B cell (primary cell): ENCODE measurements around the gene RAB7B. TPM values are rescaled to one million over a fixed set of nuclear protein-coding genes. Genes with fewer than 3 reads are reported as not detected.
"Not testable (repeated sequence)": the region's sequence is repeated elsewhere in the genome, so short reads cannot be mapped to it uniquely, and the experiment has no call there.

Experiments used
- ATAC-seq: fragments of 200-7000 bp; cut with Tn5 transposase; one replicate; pipeline ENCODE4 v1.10.0; 2021; ENCODE audit warnings: low read depth, mild to moderate bottlenecking, moderate number of reproducible peaks, moderate library complexity
- CTCF ChIA-PET: fragments of 350-600 bp; sonication (Branson Sonifier 250); formaldehyde crosslinking; loops from one replicate; lab custom pipeline; 2021; ENCODE audit warnings: antibody characterized with exemption, inconsistent platforms; lab: Charles Lee
- POLR2A ChIA-PET: fragments of 350-600 bp; sonication (Branson Sonifier 250); formaldehyde crosslinking; loops from one replicate; lab custom pipeline; 2021; ENCODE audit warnings: antibody characterized with exemption; lab: Charles Lee
- DNase-seq: peaks from one replicate; pipeline ENCODE4 v3.0.0; 2013
- H2AFZ ChIP-seq: 2 replicates; pipeline ENCODE4 v1.6.1; 2012; ENCODE audit warnings: mild to moderate bottlenecking, low read depth, low read length; ENCODE audit not compliant: insufficient read depth, poor library complexity, severe bottlenecking
- H3K27ac ChIP-seq, 2 donors: 1 replicate in 1 of 2; 2 replicates in 1 of 2; pipeline ENCODE4 v1.5.1; 2012 to 2013; ENCODE audit warnings: low read length in 2 of 2, mild to moderate bottlenecking in 2 of 2, moderate library complexity in 1 of 2
- H3K27me3 ChIP-seq, 4 experiments: fragments of 200-600 bp in 1 of 4; sonication (generic) in 1 of 4; replicated peaks in 1 of 4; 1 replicate in 2 of 4; 2 replicates in 2 of 4; pipeline versions ENCODE4 v1.6.1 to v1.7.0; 2013 to 2016; ENCODE audit warnings: low read length in 3 of 4, mild to moderate bottlenecking in 2 of 4, mixed read lengths in 1 of 4, moderate library complexity in 1 of 4; ENCODE audit not compliant: insufficient read depth in 4 of 4, control insufficient read depth in 3 of 4; ENCODE audit errors: control extremely low read depth in 1 of 4
- H3K36me3 ChIP-seq, 2 experiments: replicated peaks in 1 of 2; 1 replicate in 1 of 2; 2 replicates in 1 of 2; pipeline versions ENCODE4 v1.6.1 to v1.7.1; 2013; ENCODE audit warnings: low read length in 1 of 2; ENCODE audit not compliant: insufficient read depth in 2 of 2, control insufficient read depth in 1 of 2; ENCODE audit errors: control extremely low read depth in 1 of 2, extremely low read depth in 1 of 2
- H3K4me1 ChIP-seq, 2 donors: fragments of 200-600 bp in 1 of 2; sonication (generic) in 1 of 2; 1 replicate in 1 of 2; 2 replicates in 1 of 2; pipeline versions ENCODE4 v1.5.1 to v1.6.1; 2013 to 2017; ENCODE audit warnings: low read length in 2 of 2; ENCODE audit not compliant: control insufficient read depth in 2 of 2, insufficient read depth in 2 of 2
- H3K4me2 ChIP-seq: replicated peaks from 2 replicates; pipeline ENCODE3; 2012; ENCODE audit warnings: mild to moderate bottlenecking, low read depth, low read length; ENCODE audit not compliant: poor library complexity, severe bottlenecking
- H3K4me3 ChIP-seq, 5 experiments: fragments of 200-600 bp in 1 of 5; sonication (generic) in 1 of 5; 1 replicate in 3 of 5; 2 replicates in 2 of 5; pipeline versions ENCODE4 v1.5.1 to v1.7.0; 2011 to 2016; ENCODE audit warnings: low read length in 4 of 5, mild to moderate bottlenecking in 4 of 5, low read depth in 2 of 5, control low read depth in 1 of 5, moderate library complexity in 1 of 5; ENCODE audit not compliant: insufficient read depth in 1 of 5; ENCODE audit errors: control extremely low read depth in 1 of 5, extremely low read depth in 1 of 5
- H3K79me2 ChIP-seq: fragments of 200-600 bp; sonication (generic); one replicate; pipeline ENCODE4 v1.6.0; 2016; ENCODE audit warnings: low read length; ENCODE audit not compliant: control insufficient read depth, insufficient read depth
- H3K9ac ChIP-seq: fragments of 200-600 bp; sonication (generic); 2 replicates; pipeline ENCODE4 v1.6.1; 2017; ENCODE audit warnings: mild to moderate bottlenecking, low read length, moderate library complexity
- H3K9me3 ChIP-seq, 3 donors: one replicate each; pipeline versions ENCODE4 v1.6.1 to v1.7.1; 2013; ENCODE audit warnings: low read length in 2 of 3; ENCODE audit not compliant: control insufficient read depth in 2 of 3, insufficient read depth in 1 of 3; ENCODE audit errors: control extremely low read depth in 1 of 3
- H4K20me1 ChIP-seq: 2 replicates; pipeline ENCODE4 v1.6.0; 2012; ENCODE audit warnings: mild to moderate bottlenecking, low read length; ENCODE audit not compliant: insufficient read depth, control insufficient read depth, poor library complexity, severe bottlenecking
- H3K27ac Mint-ChIP-seq: one replicate; pipeline ENCODE4 v1.8.0; 2021; ENCODE audit warnings: mixed read lengths
- H3K27me3 Mint-ChIP-seq: one replicate; pipeline ENCODE4 v1.8.0; 2021; ENCODE audit warnings: mixed read lengths
- H3K4me1 Mint-ChIP-seq: one replicate; pipeline ENCODE4 v1.8.0; 2021; ENCODE audit warnings: mixed read lengths
- H3K4me3 Mint-ChIP-seq: one replicate; pipeline ENCODE4 v1.8.0; 2021; ENCODE audit warnings: mixed read lengths
- H3K9me3 Mint-ChIP-seq: one replicate; pipeline ENCODE4 v1.8.0; 2022; ENCODE audit warnings: mixed read lengths; ENCODE audit not compliant: insufficient read depth
- EZH2 ChIP-seq: IDR thresholded peaks from 2 replicates; pipeline ENCODE4 v1.6.1; 2012; ENCODE audit warnings: borderline replicate concordance, low read depth, mild to moderate bottlenecking, moderate library complexity, low read length; ENCODE audit not compliant: insufficient read depth, poor library complexity, severe bottlenecking
- WGBS: methylation state at CpG from one replicate; pipeline ENCODE4 v1.1.5; 2013; ENCODE audit warnings: missing lambda C conversion rate; ENCODE audit not compliant: insufficient coverage; 5-methylcytosine and 5-hydroxymethylcytosine counted together
- intact Hi-C: fragments of 100-400 bp; cut with micrococcal nuclease; formaldehyde crosslinking; loops from one replicate; pipeline ENCODE4 v1.10.0; 2022
- polyA minus RNA-seq: library from RNA; depleted of rRNA, polyadenylated mRNA; stranded (reverse); fragments of >200 nt; gene quantifications from 2 replicates; pipeline ENCODE4 v1.2.3, GENCODE V29; 2012
- polyA plus RNA-seq: library from polyadenylated mRNA; depleted of rRNA; stranded (reverse); fragments of >200 nt; gene quantifications from 2 replicates; pipeline ENCODE4 v1.2.3, GENCODE V29; 2012
- total RNA-seq, 2 donors: library from RNA; stranded (reverse); fragments of 120-200 nt in 1 of 2; gene quantifications; 1 replicate in 1 of 2; 2 replicates in 1 of 2; pipeline versions ENCODE4 v1.2.3 to v1.2.4, GENCODE V29; 2013 to 2022
- TF ChIP-seq, protein P1 (sequence below): fragments of 200-600 bp; IDR thresholded peaks from one replicate; pipeline ENCODE4 v1.8.0; 2022; ENCODE audit warnings: antibody characterized with exemption, mild to moderate bottlenecking

The RAB7B gene, protein sequence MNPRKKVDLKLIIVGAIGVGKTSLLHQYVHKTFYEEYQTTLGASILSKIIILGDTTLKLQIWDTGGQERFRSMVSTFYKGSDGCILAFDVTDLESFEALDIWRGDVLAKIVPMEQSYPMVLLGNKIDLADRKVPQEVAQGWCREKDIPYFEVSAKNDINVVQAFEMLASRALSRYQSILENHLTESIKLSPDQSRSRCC
- total RNA-seq (not detected in 2 replicates), polyA plus RNA-seq (not detected in 2 replicates), polyA minus RNA-seq (not detected in 2 replicates)
- total RNA-seq (2013) = 0.75 TPM

DNA sequence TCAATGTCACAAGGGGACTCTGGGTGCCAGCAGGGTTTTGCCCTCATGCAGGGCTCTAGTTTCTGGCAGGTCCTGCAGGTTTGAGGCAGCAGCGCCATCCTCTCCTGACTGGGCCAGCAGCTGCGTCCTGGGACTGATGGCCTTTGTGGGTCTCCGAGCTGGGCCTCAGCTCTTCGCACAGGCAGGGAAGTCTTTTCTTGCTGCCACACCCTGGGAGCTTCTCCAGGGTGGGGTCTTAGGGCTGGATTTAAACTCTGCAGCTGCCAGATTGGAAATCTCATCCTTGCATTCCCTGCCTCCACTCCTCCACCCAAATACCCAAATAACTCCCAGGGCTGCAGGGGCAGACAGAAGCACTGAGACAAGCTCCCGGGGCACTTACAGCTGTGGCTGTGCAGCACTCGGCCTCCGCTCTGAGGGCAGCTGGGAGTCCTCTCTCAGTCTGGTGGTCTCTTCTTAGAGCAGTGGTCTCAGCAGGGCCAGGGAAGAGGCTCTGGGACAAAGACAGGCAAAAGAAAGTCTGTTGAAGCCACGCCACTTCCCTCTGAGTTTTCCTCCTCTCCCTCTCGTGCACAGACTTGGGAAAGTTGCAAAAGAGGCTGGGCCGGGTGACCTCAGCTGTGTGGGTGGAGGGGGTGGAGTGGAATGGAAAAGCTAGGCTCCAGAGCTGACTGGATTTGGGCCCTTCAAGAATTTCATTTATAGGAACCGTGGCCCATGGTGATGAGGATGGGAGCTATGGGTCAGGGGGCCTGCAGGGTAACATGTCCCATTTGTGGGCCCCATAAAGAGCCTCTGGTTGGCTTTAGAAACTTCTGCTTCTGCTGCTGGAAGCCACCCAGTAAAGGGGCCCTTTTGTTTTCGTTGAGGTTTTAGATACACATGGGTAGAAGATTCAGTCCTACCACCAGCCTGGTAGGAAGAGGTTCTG lies at the start of gene RAB7B:
Gene RAB7B (minus strand): TSS at position 525 of the 931 bp plus-strand sequence. CDS start 9,260 bp downstream, outside the sequence.
- H3K4me2 ChIP-seq = no peak within 1 kb of the TSS
- intact Hi-C loops = no loop called here
- POLR2A ChIA-PET = no interaction called here

DNA sequence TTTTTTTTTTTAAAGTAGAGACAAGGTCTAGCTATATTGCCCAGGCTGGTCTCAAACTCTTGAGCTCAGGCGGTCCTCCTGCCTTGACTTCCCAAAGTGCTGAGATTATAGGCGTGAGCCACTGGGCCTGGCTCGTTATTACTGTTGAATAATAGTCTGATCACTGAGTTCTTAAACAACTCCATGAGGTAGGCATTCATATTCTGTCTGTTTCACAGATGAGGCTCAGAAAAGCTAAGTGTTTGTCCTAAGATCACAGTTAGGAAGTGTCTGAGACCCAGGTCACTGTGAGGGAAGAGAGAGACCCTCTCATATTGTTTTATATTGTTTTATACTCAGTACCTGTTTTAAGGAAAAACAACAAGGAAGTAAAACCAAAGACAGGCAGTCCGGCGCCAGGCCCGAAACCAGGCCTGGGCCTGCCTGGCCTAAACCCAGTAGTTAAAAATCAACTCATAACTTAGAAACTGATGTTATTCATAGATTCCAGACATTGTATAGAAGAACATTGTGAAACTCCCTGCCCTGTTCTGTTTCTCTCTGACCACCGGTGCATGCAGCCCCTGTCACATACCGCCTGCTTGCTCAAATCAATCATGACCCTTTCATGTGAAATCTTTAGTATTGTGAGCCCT lies 49.2 kb upstream of the RAB7B start:
- H3K4me3 ChIP-seq = peak overlapping the region in 1 of 5 experiments; percentile 33
- Mint-ChIP-seq H3K4me1 (peaks cover 88% of the 10 kb centered on the region), H3K4me3 (peak overlapping the region; percentile 91), H3K27ac (peak overlapping the region; percentile 99)
- peak overlapping the region; percentile 2 for H3K9ac ChIP-seq
- peaks cover 61 to 70% of the 10 kb centered on the region in 2 donors for H3K4me1 ChIP-seq
- H4K20me1 ChIP-seq, H3K27me3 Mint-ChIP-seq, H3K27me3 ChIP-seq, H3K36me3 ChIP-seq, H3K9me3 Mint-ChIP-seq, H3K9me3 ChIP-seq, ATAC-seq, DNase-seq: not testable (repeated sequence)
- ChIA-PET POLR2A (interaction anchor here (0.6 to 0.7 kb wide), 2 partner anchors 13 to 44 kb away, joined by 5 to 6 read pairs; no protein-coding TSS in a partner anchor), CTCF (interaction anchor here (1.0 to 3.0 kb wide), 6 partner anchors 8 to 56 kb away, joined by 3 to 30 read pairs (median 16); no protein-coding TSS in a partner anchor)
- H3K79me2 ChIP-seq = peaks cover 12% of the 10 kb centered on the region
- intact Hi-C loops = loop anchor here (10.0 kb wide), 1 partner anchor 768 kb away; no protein-coding TSS in a partner anchor
- peak overlapping the region; percentile 32 for H2AFZ ChIP-seq
- peak overlapping the region; percentile 93 to 94 for H3K27ac ChIP-seq
- 90% methylated on average over 2 of the region's 8 CpGs for WGBS
- H3K4me2 ChIP-seq = peak overlapping the region; percentile 64

More for the DNA sequence above, at the start of gene RAB7B:
- H3K36me3 ChIP-seq = no peaks in the 10 kb centered on the region
- Mint-ChIP-seq H3K4me1 (no peaks in the 10 kb centered on the region), H3K27ac (no peak within 1 kb of the TSS), H3K9me3 (no peaks in the 10 kb centered on the region), H3K4me3 (no peak within 1 kb of the TSS), H3K27me3 (no peaks in the 10 kb centered on the region)
- H4K20me1 ChIP-seq = no peaks in the 10 kb centered on the region
- no peaks in the 10 kb centered on the region for H3K4me1 ChIP-seq
- no peak for TF ChIP-seq EZH2
- TF ChIP-seq, protein P1, sequence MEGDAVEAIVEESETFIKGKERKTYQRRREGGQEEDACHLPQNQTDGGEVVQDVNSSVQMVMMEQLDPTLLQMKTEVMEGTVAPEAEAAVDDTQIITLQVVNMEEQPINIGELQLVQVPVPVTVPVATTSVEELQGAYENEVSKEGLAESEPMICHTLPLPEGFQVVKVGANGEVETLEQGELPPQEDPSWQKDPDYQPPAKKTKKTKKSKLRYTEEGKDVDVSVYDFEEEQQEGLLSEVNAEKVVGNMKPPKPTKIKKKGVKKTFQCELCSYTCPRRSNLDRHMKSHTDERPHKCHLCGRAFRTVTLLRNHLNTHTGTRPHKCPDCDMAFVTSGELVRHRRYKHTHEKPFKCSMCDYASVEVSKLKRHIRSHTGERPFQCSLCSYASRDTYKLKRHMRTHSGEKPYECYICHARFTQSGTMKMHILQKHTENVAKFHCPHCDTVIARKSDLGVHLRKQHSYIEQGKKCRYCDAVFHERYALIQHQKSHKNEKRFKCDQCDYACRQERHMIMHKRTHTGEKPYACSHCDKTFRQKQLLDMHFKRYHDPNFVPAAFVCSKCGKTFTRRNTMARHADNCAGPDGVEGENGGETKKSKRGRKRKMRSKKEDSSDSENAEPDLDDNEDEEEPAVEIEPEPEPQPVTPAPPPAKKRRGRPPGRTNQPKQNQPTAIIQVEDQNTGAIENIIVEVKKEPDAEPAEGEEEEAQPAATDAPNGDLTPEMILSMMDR = no peak
- WGBS = 89% methylated on average over 9 of the region's 12 CpGs
- H2AFZ ChIP-seq = no peak within 1 kb of the TSS
- DNase-seq (no peak), ATAC-seq (no peak)
- CTCF ChIA-PET = interaction anchor here (1.4 kb wide), 1 partner anchor 19 kb away, joined by 3 read pairs; no protein-coding TSS in a partner anchor
- H3K9me3 ChIP-seq = peaks cover 0 to 3% (median 0%) of the 10 kb centered on the region in 3 donors
- no peaks in the 10 kb centered on the region for H3K79me2 ChIP-seq
- H3K4me3 ChIP-seq = no peak within 1 kb of the TSS
- no peaks in the 10 kb centered on the region for H3K27me3 ChIP-seq
- no peak within 1 kb of the TSS for H3K27ac ChIP-seq
- no peak within 1 kb of the TSS for H3K9ac ChIP-seq
